Adrenal gland (tissue), 5 donors: Measurements from ENCODE around the gene ZNF770.

Experiments used
- CTCF ChIP-seq, 6 experiments: fragments of 450-650 bp in 4 of 6; fragments of 200-600 bp in 2 of 6; sonication (generic) in 1 of 6; IDR thresholded peaks; 1 replicate in 5 of 6; 2 replicates in 1 of 6; pipeline versions ENCODE4 v1.5.1 to v1.8.0; 2016 to 2021; ENCODE audit warnings: antibody characterized with exemption in 6 of 6, mild to moderate bottlenecking in 2 of 6, moderate library complexity in 1 of 6
- POLR2A ChIP-seq, 2 donors: fragments of 450-650 bp; IDR thresholded peaks; one replicate each; pipeline ENCODE4 v1.6.1; 2017; ENCODE audit warnings: antibody characterized with exemption in 2 of 2, mild to moderate bottlenecking in 2 of 2, moderate library complexity in 1 of 2
- donor health status: DM: no; HTN: no; CAD: no.

- TF ChIP-seq CTCF (IDR thresholded peaks at IDR 0.05) (no peak), POLR2A (IDR thresholded peaks at IDR 0.05) (no peak)
Measured at GRCh38 chr15:34952481-34952880, 35.6 kb downstream of the ZNF770 start.
